SK-N-SH (cell line): ENCODE results near the gene GDPGP1. TPM values are rescaled to one million over a fixed set of nuclear protein-coding genes. Genes with fewer than 3 reads are reported as not detected.

ENCODE experiments used
- CTCF ChIA-PET: fragments of 300-600, 350-600 bp; formaldehyde crosslinking; extraction: SDS; loops from one replicate; lab custom pipeline; 2021; lab: Yijun Ruan, JAX
- POLR2A ChIA-PET: fragments of 350-600 bp; sonication (Branson Sonifier 250); formaldehyde crosslinking; extraction: SDS; loops from one replicate; lab custom pipeline; 2020; ENCODE audit warnings: antibody characterized with exemption, inconsistent platforms; lab: Yijun Ruan, JAX
- DNase-seq: peaks from one replicate; pipeline ENCODE4 v3.0.0; 2012
- H2AFZ ChIP-seq: fragments of 200-600 bp; sonication (generic); 2 replicates; pipeline ENCODE4 v1.8.1; 2016; ENCODE audit warnings: antibody characterized with exemption, mild to moderate bottlenecking, low read depth
- H3F3A ChIP-seq: fragments of 200-600 bp; sonication (generic); replicated peaks from 2 replicates; pipeline ENCODE3; 2016; ENCODE audit warnings: antibody characterized with exemption, mild to moderate bottlenecking; ENCODE audit not compliant: insufficient read depth
- H3K27ac ChIP-seq, 2 experiments: fragments of 200-500 bp in 1 of 2; fragments of 200-600 bp in 1 of 2; sonication (Bioruptor generic) in 1 of 2; sonication (generic), shearing (Covaris generic) in 1 of 2; 2 replicates each; pipeline versions ENCODE4 v1.5.1 to v1.6.1; 2014 to 2016; ENCODE audit warnings: low read depth in 2 of 2, inconsistent platforms in 1 of 2, low read length in 1 of 2, mild to moderate bottlenecking in 1 of 2, mixed read lengths in 1 of 2
- H3K27me3 ChIP-seq: fragments of 200-600 bp; sonication (generic), shearing (Covaris generic); 2 replicates; pipeline ENCODE4 v1.6.1; 2016; ENCODE audit warnings: mixed run types; ENCODE audit not compliant: insufficient read depth
- H3K36me3 ChIP-seq, 2 experiments: fragments of 200-500 bp in 1 of 2; fragments of 200-600 bp in 1 of 2; sonication (Bioruptor generic) in 1 of 2; sonication (generic) in 1 of 2; replicated peaks in 1 of 2; 2 replicates each; pipeline versions ENCODE3 to v1.5.1; 2014 to 2016; ENCODE audit warnings: low read length in 1 of 2, mild to moderate bottlenecking in 1 of 2; ENCODE audit not compliant: insufficient read depth in 2 of 2, control insufficient read depth in 1 of 2
- H3K4me1 ChIP-seq, 2 experiments: fragments of 200-500 bp in 1 of 2; fragments of 200-600 bp in 1 of 2; sonication (Bioruptor generic) in 1 of 2; sonication (generic), shearing (Covaris generic) in 1 of 2; 2 replicates each; pipeline versions ENCODE4 v1.5.1 to v1.6.1; 2014 to 2016; ENCODE audit warnings: low read depth in 1 of 2, low read length in 1 of 2, mixed run types in 1 of 2; ENCODE audit not compliant: insufficient read depth in 2 of 2, control insufficient read depth in 1 of 2
- H3K4me2 ChIP-seq: fragments of 200-600 bp; sonication (generic), shearing (Covaris generic); 2 replicates; pipeline ENCODE4 v1.6.1; 2017; ENCODE audit warnings: mixed run types
- H3K4me3 ChIP-seq, 2 experiments: fragments of 200-500 bp in 1 of 2; fragments of 200-600 bp in 1 of 2; sonication (Bioruptor generic) in 1 of 2; sonication (generic), shearing (Covaris generic) in 1 of 2; 2 replicates each; pipeline versions ENCODE4 v1.5.1 to v1.8.1; 2014 to 2016; ENCODE audit warnings: low read depth in 2 of 2, inconsistent platforms in 1 of 2, low read length in 1 of 2, mild to moderate bottlenecking in 1 of 2, mixed read lengths in 1 of 2, moderate library complexity in 1 of 2
- H3K79me2 ChIP-seq: fragments of 200-600 bp; sonication (generic); 2 replicates; pipeline ENCODE4 v1.8.1; 2017; ENCODE audit warnings: mild to moderate bottlenecking; ENCODE audit not compliant: insufficient read depth
- H3K9ac ChIP-seq: fragments of 200-600 bp; sonication (generic); 2 replicates; pipeline ENCODE4 v1.6.1; 2017; ENCODE audit warnings: mixed run types
- H3K9me2 ChIP-seq: fragments of 200-600 bp; sonication (generic); 2 replicates; pipeline ENCODE4 v1.6.1; 2017; ENCODE audit warnings: mixed run types
- H3K9me3 ChIP-seq: fragments of 200-600 bp; sonication (generic); 2 replicates; pipeline ENCODE4 v1.6.1; 2017; ENCODE audit warnings: mixed run types, mild to moderate bottlenecking, moderate library complexity
- H4K20me1 ChIP-seq: fragments of 200-600 bp; sonication (generic); 2 replicates; pipeline ENCODE4 v1.6.1; 2017; ENCODE audit warnings: mild to moderate bottlenecking, mixed run types; ENCODE audit not compliant: insufficient read depth
- CHD2 ChIP-seq: fragments of 150-350 bp; IDR thresholded peaks from 2 replicates; pipeline ENCODE4 v1.6.1; 2018; ENCODE audit warnings: low read length; ENCODE audit not compliant: partially characterized antibody
- CTCF ChIP-seq: fragments of 200-600 bp; sonication (generic); IDR thresholded peaks from 2 replicates; pipeline ENCODE4 v1.6.1; 2017; ENCODE audit warnings: antibody characterized with exemption, mild to moderate bottlenecking, moderate library complexity
- EP300 ChIP-seq, 2 experiments: IDR thresholded peaks; 2 replicates each; pipeline versions ENCODE4 v1.4.0 to v1.6.1; 2012; ENCODE audit warnings: borderline replicate concordance in 1 of 2, low read depth in 1 of 2, low read length in 1 of 2
- EZH2phosphoT487 ChIP-seq: fragments of 200-600 bp; sonication (generic); IDR thresholded peaks from 2 replicates; pipeline ENCODE4 v1.6.1; 2017; ENCODE audit warnings: low read depth, mixed run types, mild to moderate bottlenecking, antibody characterized with exemption, moderate library complexity, borderline replicate concordance
- FOSL2 ChIP-seq: IDR thresholded peaks from 2 replicates; pipeline ENCODE4 v1.4.0; 2012; ENCODE audit warnings: low read depth, mild to moderate bottlenecking, moderate library complexity, borderline replicate concordance
- GABPA ChIP-seq: IDR thresholded peaks from 2 replicates; pipeline ENCODE4 v1.4.0; 2012; ENCODE audit warnings: low read depth, mild to moderate bottlenecking
- IRF3 ChIP-seq: fragments of 150-350 bp; IDR thresholded peaks from 2 replicates; pipeline ENCODE4 v1.6.1; 2016; ENCODE audit warnings: mild to moderate bottlenecking, low read depth, low read length
- JUND ChIP-seq: IDR thresholded peaks from 2 replicates; pipeline ENCODE4 v1.4.0; 2012
- RAD21 ChIP-seq: IDR thresholded peaks from 2 replicates; pipeline ENCODE4 v1.6.1; 2012; ENCODE audit warnings: mild to moderate bottlenecking, low read length
- RCOR1 ChIP-seq: fragments of 150-350 bp; IDR thresholded peaks from 2 replicates; pipeline ENCODE4 v1.6.1; 2017; ENCODE audit warnings: antibody characterized with exemption, low read length
- RFX5 ChIP-seq: IDR thresholded peaks from 2 replicates; pipeline ENCODE4 v1.6.1; 2012; ENCODE audit warnings: mild to moderate bottlenecking, improper control_type of control experiment, low read length
- RXRA ChIP-seq: IDR thresholded peaks from 2 replicates; pipeline ENCODE4 v1.4.0; 2012; ENCODE audit warnings: low read depth, mild to moderate bottlenecking, borderline replicate concordance
- SIN3A ChIP-seq: IDR thresholded peaks from 2 replicates; pipeline ENCODE4 v1.6.1; 2012; ENCODE audit warnings: low read depth, mild to moderate bottlenecking, low read length, moderate library complexity, borderline replicate concordance
- SMC3 ChIP-seq: IDR thresholded peaks from 2 replicates; pipeline ENCODE4 v1.6.1; 2012; ENCODE audit warnings: low read depth, low read length, improper control_type of control experiment
- TCF12 ChIP-seq: IDR thresholded peaks from 2 replicates; pipeline ENCODE4 v1.4.0; 2012
- TEAD4 ChIP-seq: IDR thresholded peaks from 2 replicates; pipeline ENCODE4 v1.4.0; 2012; ENCODE audit warnings: mild to moderate bottlenecking, borderline replicate concordance; ENCODE audit not compliant: insufficient read depth
- USF1 ChIP-seq: IDR thresholded peaks from 2 replicates; pipeline ENCODE4 v1.4.0; 2012; ENCODE audit warnings: low read depth, borderline replicate concordance
- USF2 ChIP-seq: fragments of 150-350 bp; IDR thresholded peaks from 2 replicates; pipeline ENCODE4 v1.6.1; 2017; ENCODE audit warnings: antibody characterized with exemption, low read length, low read depth, borderline replicate concordance
- WGBS: methylation state at CpG from one replicate; pipeline ENCODE4 v1.1.6; 2017; ENCODE audit warnings: low lambda C conversion rate; 5-methylcytosine and 5-hydroxymethylcytosine counted together
- polyA plus RNA-seq, 3 experiments: library from polyadenylated mRNA; depleted of rRNA; stranded (reverse); fragments of >200 nt; gene quantifications; 2 replicates each; pipeline ENCODE4 v1.2.3, GENCODE V29; 2012

The GDPGP1 gene
- polyA plus RNA-seq, 1 of the 3 experiments (the other 2 are of a cell fraction) = 2.4 TPM

- no peak overlapping the region for H3K4me2 ChIP-seq
- DNase-seq = no peak
- CTCF ChIA-PET = interaction anchor here (1.1 to 9.0 kb wide), 9 partner anchors 10 to 312 kb away, joined by 3 to 74 read pairs (median 6); partner anchors contain the start of genes AP3S2, CIB1 and GDPGP1
- peaks cover under 1 to 53% of the 10 kb centered on the region in 2 experiments; a peak in 3 of 4 replicates for H3K4me1 ChIP-seq
- H3K9me2 ChIP-seq = no peaks in the 10 kb centered on the region
- peaks cover 3 to 11% of the 10 kb centered on the region in 2 experiments for H3K36me3 ChIP-seq
- POLR2A ChIA-PET = interaction anchor here (1.5 kb wide), 1 partner anchor 13 kb away, joined by 7 read pairs; no protein-coding TSS in a partner anchor
- TF ChIP-seq RFX5 (no peak), TEAD4 (no peak), JUND (no peak), SMC3 (no peak), USF1 (no peak), FOSL2 (no peak), TCF12 (no peak), SIN3A (no peak), EP300 (IDR thresholded peaks at IDR 0.05; ENCODE audit: borderline replicate concordance in 1 of 2, low read depth in 1 of 2, low read length in 1 of 2) (no peak), RCOR1 (no peak), GABPA (no peak), IRF3 (no peak), RXRA (no peak), CHD2 (no peak), CTCF (no peak), USF2 (no peak), EZH2phosphoT487 (no peak), RAD21 (no peak)
- no peak overlapping the region for H2AFZ ChIP-seq
- no peak overlapping the region; a peak in 1 of 4 replicates for H3K27ac ChIP-seq
- H3K79me2 ChIP-seq = peaks cover 55% of the 10 kb centered on the region
- 69% methylated on average over 4 of the region's 5 CpGs for WGBS
- 0 out of 2 replicates have a peak, but pooled peaks cover 4% of the 10 kb centered on the region for H4K20me1 ChIP-seq
- H3K4me3 ChIP-seq = no peak overlapping the region
- no peaks in the 10 kb centered on the region for H3F3A ChIP-seq
- H3K27me3 ChIP-seq = no peaks in the 10 kb centered on the region
- H3K9me3 ChIP-seq = no peaks in the 10 kb centered on the region
- H3K9ac ChIP-seq = no peak overlapping the region
Measured at GRCh38 chr15:90205886-90206285, 28.1 kb upstream of the GDPGP1 start.
